HepG2 (cell line): ENCODE measurements around the gene VSIG10L2. TPM values are rescaled to one million over a fixed set of nuclear protein-coding genes. Genes with fewer than 3 reads are reported as not detected.

ENCODE experiments used
- ARNT ChIP-seq: fragments of 450-650 bp; IDR thresholded peaks from 2 replicates; pipeline ENCODE4 v1.6.1; 2017
- ATRX ChIP-seq: sonication (generic); formaldehyde crosslinking; IDR thresholded peaks from 2 replicates; pipeline ENCODE4 v1.4.0; 2020; ENCODE audit warnings: missing genetic modification reagents, borderline replicate concordance
- ETS1 ChIP-seq: sonication (generic); formaldehyde crosslinking; IDR thresholded peaks from 2 replicates; pipeline ENCODE4 v1.4.0; 2020; ENCODE audit warnings: missing genetic modification reagents
- FOXC1 ChIP-seq: sonication (generic); formaldehyde crosslinking; IDR thresholded peaks from 2 replicates; pipeline ENCODE4 v1.8.0; 2022; ENCODE audit warnings: mild to moderate bottlenecking, missing genetic modification reagents, borderline replicate concordance
- FUBP1 ChIP-seq: sonication (generic); formaldehyde crosslinking; IDR thresholded peaks from 2 replicates; pipeline ENCODE4 v1.5.1; 2020; ENCODE audit warnings: missing genetic modification reagents, mild to moderate bottlenecking, borderline replicate concordance
- HNRNPK ChIP-seq: fragments of 200-400 bp; formaldehyde crosslinking; IDR thresholded peaks from 2 replicates; pipeline ENCODE4 v1.6.1; 2018; ENCODE audit warnings: low read length, low read depth, moderate library complexity, mild to moderate bottlenecking; ENCODE audit not compliant: poor library complexity, severe bottlenecking
- IRF9 ChIP-seq: sonication (generic); formaldehyde crosslinking; IDR thresholded peaks from 2 replicates; pipeline ENCODE4 v1.8.0; 2022; ENCODE audit warnings: missing genetic modification reagents, mild to moderate bottlenecking, borderline replicate concordance
- KDM2A ChIP-seq: sonication (generic); formaldehyde crosslinking; IDR thresholded peaks from 2 replicates; pipeline ENCODE4 v1.4.0; 2020; ENCODE audit warnings: low read depth, missing genetic modification reagents, borderline replicate concordance
- MED8 ChIP-seq: sonication (generic); formaldehyde crosslinking; IDR thresholded peaks from 2 replicates; pipeline ENCODE4 v1.8.1; 2023; ENCODE audit warnings: mild to moderate bottlenecking, missing genetic modification reagents; ENCODE audit not compliant: insufficient replicate concordance
- PHF20 ChIP-seq: sonication (generic); formaldehyde crosslinking; IDR thresholded peaks from 2 replicates; pipeline ENCODE4 v1.5.0; 2020; ENCODE audit warnings: mild to moderate bottlenecking, missing genetic modification reagents
- POLR2A ChIP-seq, 2 experiments: IDR thresholded peaks; 2 replicates each; pipeline ENCODE4 v1.6.1; 2011; ENCODE audit warnings: low read depth in 2 of 2, low read length in 2 of 2, mild to moderate bottlenecking in 1 of 2, moderate library complexity in 1 of 2; ENCODE audit not compliant: insufficient read depth in 1 of 2
- PTBP1 ChIP-seq: fragments of 200-400 bp; formaldehyde crosslinking; IDR thresholded peaks from 2 replicates; pipeline ENCODE4 v1.6.1; 2018; ENCODE audit warnings: low read length, low read depth; ENCODE audit not compliant: poor library complexity, severe bottlenecking
- SIX4 ChIP-seq: sonication (generic); formaldehyde crosslinking; IDR thresholded peaks from 2 replicates; pipeline ENCODE4 v1.4.0; 2020; ENCODE audit warnings: missing genetic modification reagents
- SP1 ChIP-seq, 2 experiments: fragments of 450-650 bp in 1 of 2; sonication (generic) in 1 of 2; formaldehyde crosslinking in 1 of 2; IDR thresholded peaks; 2 replicates each; pipeline versions ENCODE4 v1.4.0 to v1.6.1; 2016 to 2020; ENCODE audit warnings: missing genetic modification reagents in 1 of 2
- TCF7 ChIP-seq: sonication (generic); IDR thresholded peaks from 2 replicates; pipeline ENCODE4 v1.6.1; 2016; ENCODE audit warnings: antibody characterized with exemption, low read depth
- TEAD2 ChIP-seq: sonication (generic); formaldehyde crosslinking; IDR thresholded peaks from 2 replicates; pipeline ENCODE4 v1.9.0; 2021; ENCODE audit warnings: missing genetic modification reagents
- TMF1 ChIP-seq: sonication (generic); formaldehyde crosslinking; IDR thresholded peaks from 2 replicates; pipeline ENCODE4 v1.8.1; 2022; ENCODE audit warnings: low read depth, missing genetic modification reagents
- ZBTB3 ChIP-seq: sonication (generic); formaldehyde crosslinking; IDR thresholded peaks from 2 replicates; pipeline ENCODE4 v1.4.0; 2020; ENCODE audit warnings: low read depth, mild to moderate bottlenecking, moderate library complexity, missing genetic modification reagents, borderline replicate concordance
- ZBTB39 ChIP-seq: sonication (generic); formaldehyde crosslinking; IDR thresholded peaks from 2 replicates; pipeline ENCODE4 v1.5.0; 2020; ENCODE audit warnings: missing genetic modification reagents
- ZNF7 ChIP-seq: IDR thresholded peaks from 2 replicates; pipeline ENCODE4 v1.6.1; 2016; ENCODE audit warnings: missing biosample characterization, missing genetic modification reagents
- ZNF781 ChIP-seq: sonication (generic); formaldehyde crosslinking; IDR thresholded peaks from 2 replicates; pipeline ENCODE4 v1.5.1; 2020; ENCODE audit warnings: borderline replicate concordance, mild to moderate bottlenecking, missing genetic modification reagents; ENCODE audit errors: not compliant biosample characterization
- polyA plus RNA-seq, 8 experiments: library from polyadenylated mRNA; depleted of rRNA in 3 of 8; stranded (reverse) in 7 of 8; unstranded in 1 of 8; fragments of >200 nt; fragmentation: Illumina TruSeq in 4 of 8; extraction: Trizol in 4 of 8; gene quantifications; 2 replicates each; pipeline versions ENCODE4 v1.2.1 to v1.2.3, GENCODE V29; 2011 to 2016; ENCODE audit warnings: low read depth in 4 of 8, missing spikeins in 1 of 8, mixed read lengths in 1 of 8; ENCODE audit not compliant: insufficient read depth in 1 of 8
- total RNA-seq, 5 experiments: library from RNA; depleted of rRNA; stranded (reverse); fragments of >200 nt; fragmentation: Illumina TruSeq; extraction: Trizol; gene quantifications; 2 replicates each; pipeline ENCODE4 v1.2.3, GENCODE V29; 2016; ENCODE audit warnings: low read depth in 1 of 5
- TF ChIP-seq, protein P1 (sequence below): conservative IDR thresholded peaks from 2 replicates; pipeline ENCODE4 v1.6.1; 2018; ENCODE audit warnings: missing genetic modification reagents

Gene VSIG10L2
- total and polyA plus RNA-seq, 2 of the 13 experiments (the other 11 are each of a cell fraction or from before 2014, with no cell fraction given), result 0.21 TPM; not detected in 1

DNA sequence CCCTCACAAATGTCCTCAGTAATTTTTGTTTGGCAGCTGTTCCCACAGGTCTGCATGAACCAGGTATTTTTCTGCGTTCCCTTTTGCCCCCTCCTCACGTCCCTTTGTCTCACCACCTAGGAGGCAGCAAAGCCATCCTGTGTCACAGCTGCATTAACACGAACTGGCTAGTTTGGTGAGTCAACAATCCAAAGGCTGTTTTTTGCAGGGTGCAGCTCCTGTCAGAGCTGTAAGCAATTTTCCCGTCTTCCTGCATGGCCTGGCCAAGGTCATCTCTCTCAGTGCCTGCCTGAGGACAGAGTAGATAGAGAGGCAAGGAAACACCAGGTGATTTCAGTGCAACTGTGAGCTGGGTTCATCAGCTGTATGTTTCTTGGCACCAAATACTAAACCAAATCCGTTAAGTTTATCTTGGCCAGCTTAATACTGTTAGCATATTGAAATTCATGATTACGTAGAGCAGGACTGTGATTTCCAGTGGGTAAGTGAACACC, 20.6 kb upstream of the VSIG10L2 start (continued):
- TF ChIP-seq FUBP1 (CRISPR knock-in tag) (no peak), ZBTB3 (no peak), ARNT (no peak), ZNF781 (CRISPR knock-in tag) (no peak), PHF20 (CRISPR knock-in tag) (no peak), SIX4 (CRISPR knock-in tag) (no peak), MED8 (CRISPR knock-in tag) (no peak), PTBP1 (no peak), ZBTB39 (CRISPR knock-in tag) (no peak), TEAD2 (CRISPR knock-in tag) (no peak), FOXC1 (no peak), HNRNPK (no peak), ETS1 (no peak), IRF9 (CRISPR knock-in tag) (no peak), TCF7 (no peak), ZNF7 (CRISPR knock-in tag) (no peak), ATRX (CRISPR knock-in tag) (no peak), SP1 (IDR thresholded peaks at IDR 0.05) (no peak), SP1 (CRISPR knock-in tag; IDR thresholded peaks at IDR 0.05) (no peak), KDM2A (CRISPR knock-in tag) (peak; percentile 43; the same call in 1 of the 2 replicates), POLR2A (IDR thresholded peaks at IDR 0.05; ENCODE audit: insufficient read depth in 1 of 2, low read depth in 2 of 2, low read length in 2 of 2) (no peak), TMF1 (no peak)
- TF ChIP-seq, protein P1, sequence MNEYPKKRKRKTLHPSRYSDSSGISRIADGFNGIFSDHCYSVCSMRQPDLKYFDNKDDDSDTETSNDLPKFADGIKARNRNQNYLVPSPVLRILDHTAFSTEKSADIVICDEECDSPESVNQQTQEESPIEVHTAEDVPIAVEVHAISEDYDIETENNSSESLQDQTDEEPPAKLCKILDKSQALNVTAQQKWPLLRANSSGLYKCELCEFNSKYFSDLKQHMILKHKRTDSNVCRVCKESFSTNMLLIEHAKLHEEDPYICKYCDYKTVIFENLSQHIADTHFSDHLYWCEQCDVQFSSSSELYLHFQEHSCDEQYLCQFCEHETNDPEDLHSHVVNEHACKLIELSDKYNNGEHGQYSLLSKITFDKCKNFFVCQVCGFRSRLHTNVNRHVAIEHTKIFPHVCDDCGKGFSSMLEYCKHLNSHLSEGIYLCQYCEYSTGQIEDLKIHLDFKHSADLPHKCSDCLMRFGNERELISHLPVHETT (CRISPR knock-in tag), result no peak; the same call in 1 of the 2 replicates
